Mucosa of rectum (tissue), 2 donors: Measurements from ENCODE around the gene CASTOR1.

Experiments
- H3K27ac ChIP-seq, 2 donors: one replicate each; pipeline ENCODE4 v1.7.0; 2013; ENCODE audit warnings: inconsistent platforms in 2 of 2, low read depth in 2 of 2, low read length in 2 of 2
- H3K27me3 ChIP-seq, 2 donors: one replicate each; pipeline ENCODE4 v1.7.0; 2013; ENCODE audit warnings: low read length in 2 of 2; ENCODE audit not compliant: control insufficient read depth in 2 of 2, insufficient read depth in 2 of 2
- H3K36me3 ChIP-seq, 2 donors: one replicate each; pipeline ENCODE4 v1.7.0; 2013; ENCODE audit warnings: low read length in 2 of 2; ENCODE audit not compliant: control insufficient read depth in 2 of 2, insufficient read depth in 2 of 2
- H3K4me1 ChIP-seq, 2 donors: one replicate each; pipeline ENCODE4 v1.7.0; 2013; ENCODE audit warnings: low read length in 2 of 2, mild to moderate bottlenecking in 1 of 2; ENCODE audit not compliant: control insufficient read depth in 2 of 2, insufficient read depth in 2 of 2
- H3K4me3 ChIP-seq, 2 donors: one replicate each; pipeline ENCODE4 v1.7.0; 2013; ENCODE audit warnings: low read length in 2 of 2
- H3K9ac ChIP-seq, 2 donors: one replicate each; pipeline ENCODE4 v1.7.0; 2013; ENCODE audit warnings: low read length in 2 of 2, low read depth in 1 of 2, mild to moderate bottlenecking in 1 of 2
- H3K9me3 ChIP-seq, 2 donors: one replicate each; pipeline ENCODE4 v1.7.0; 2013; ENCODE audit warnings: low read length in 2 of 2; ENCODE audit not compliant: control insufficient read depth in 2 of 2
- donor health status: healthy.
- donor health status: Normal muscosa, but diverticular disease.

Gene CASTOR1

GRCh38 chr22:30320021-30320556, 30.8 kb upstream of the CASTOR1 start:
- H3K4me3 ChIP-seq = no peak overlapping the region
- no peak overlapping the region for H3K27ac ChIP-seq
- peaks cover 6 to 25% of the 10 kb centered on the region in 2 donors for H3K36me3 ChIP-seq
- H3K9ac ChIP-seq = no peak overlapping the region
- no peaks in the 10 kb centered on the region for H3K27me3 ChIP-seq
- no peaks in the 10 kb centered on the region for H3K9me3 ChIP-seq
- peaks cover 15 to 20% of the 10 kb centered on the region in 2 donors for H3K4me1 ChIP-seq

- no peaks in the 10 kb centered on the region for H3K27me3 ChIP-seq
- peaks cover 8 to 15% of the 10 kb centered on the region in 2 donors for H3K4me1 ChIP-seq
- no peak overlapping the region for H3K4me3 ChIP-seq
- H3K36me3 ChIP-seq = peaks cover 6 to 28% of the 10 kb centered on the region in 2 donors
- no peak overlapping the region for H3K9ac ChIP-seq
- H3K9me3 ChIP-seq = no peaks in the 10 kb centered on the region
- H3K27ac ChIP-seq = no peak overlapping the region
Observed at GRCh38 chr22:30318799-30319419, 29.6 kb upstream of the CASTOR1 start.

- Histone ChIP-seq H3K4me3 (no peak overlapping the region), H3K27ac (no peak overlapping the region), H3K4me1 (peaks cover 14 to 22% of the 10 kb centered on the region in 2 donors), H3K27me3 (no peaks in the 10 kb centered on the region), H3K9me3 (no peaks in the 10 kb centered on the region), H3K36me3 (peaks cover 6 to 25% of the 10 kb centered on the region in 2 donors), H3K9ac (no peak overlapping the region)
Observed at GRCh38 chr22:30317778-30318177, 28.5 kb upstream of the CASTOR1 start.

- H3K4me3 ChIP-seq = no peak overlapping the region
- no peak overlapping the region for H3K9ac ChIP-seq
- H3K9me3 ChIP-seq = no peaks in the 10 kb centered on the region
- peaks cover 31 to 39% of the 10 kb centered on the region in 2 donors for H3K4me1 ChIP-seq
- H3K27ac ChIP-seq = no peak overlapping the region
- peaks cover 6 to 21% of the 10 kb centered on the region in 2 donors for H3K36me3 ChIP-seq
- H3K27me3 ChIP-seq = no peaks in the 10 kb centered on the region
Observed at GRCh38 chr22:30315962-30316576, 26.8 kb upstream of the CASTOR1 start.

- Histone ChIP-seq H3K4me3 (no peak overlapping the region), H3K27me3 (no peaks in the 10 kb centered on the region), H3K27ac (no peak overlapping the region), H3K36me3 (peaks cover 0 to 11% of the 10 kb centered on the region in 2 donors), H3K4me1 (peaks cover 43 to 50% of the 10 kb centered on the region in 2 donors), H3K9ac (no peak overlapping the region), H3K9me3 (no peaks in the 10 kb centered on the region)
Observed at GRCh38 chr22:30314915-30315314, 25.6 kb upstream of the CASTOR1 start.

GRCh38 chr22:30313527-30314363, 24.4 kb upstream of the CASTOR1 start:
- Histone ChIP-seq H3K27me3 (no peaks in the 10 kb centered on the region), H3K4me1 (peaks cover 50 to 55% of the 10 kb centered on the region in 2 donors), H3K9ac (no peak overlapping the region)

GRCh38 chr22:30312053-30312452, 22.7 kb upstream of the CASTOR1 start:
- peak overlapping the region; percentile 72 to 80 for H3K27ac ChIP-seq

More at GRCh38 chr22:30313527-30314363, 24.4 kb upstream of the CASTOR1 start:
- Histone ChIP-seq H3K27ac (peak overlapping the region; percentile 4 to 16), H3K4me3 (no peak overlapping the region), H3K36me3 (peaks cover 0 to 3% of the 10 kb centered on the region in 2 donors), H3K9me3 (no peaks in the 10 kb centered on the region)

GRCh38 chr22:30310881-30311771, 21.8 kb upstream of the CASTOR1 start:
- peaks cover 67 to 71% of the 10 kb centered on the region in 2 donors for H3K4me1 ChIP-seq
- H3K27me3 ChIP-seq = no peaks in the 10 kb centered on the region
- H3K27ac ChIP-seq = peak overlapping the region; percentile 72 to 80
- H3K4me3 ChIP-seq = peak overlapping the region in 1 of 2 donors; percentile 10
- H3K9me3 ChIP-seq = no peaks in the 10 kb centered on the region
- peak overlapping the region in 1 of 2 donors; percentile 57 for H3K9ac ChIP-seq
- H3K36me3 ChIP-seq = peaks cover 0 to 3% of the 10 kb centered on the region in 2 donors

More at GRCh38 chr22:30312053-30312452, 22.7 kb upstream of the CASTOR1 start:
- Histone ChIP-seq H3K9ac (peak overlapping the region in 1 of 2 donors; percentile 57), H3K36me3 (peaks cover 0 to 3% of the 10 kb centered on the region in 2 donors), H3K4me3 (no peak overlapping the region), H3K27me3 (no peaks in the 10 kb centered on the region), H3K9me3 (no peaks in the 10 kb centered on the region), H3K4me1 (peaks cover 57 to 62% of the 10 kb centered on the region in 2 donors)
